Neuronal stem cell (in vitro differentiated cells): Measurements from ENCODE around the gene HDAC3.
A peak's percentile ranks its signal among the peaks of the same experiment; 100 is the strongest.

Experiments
- DNase-seq: peaks from one replicate; pipeline ENCODE4 v3.0.0-alpha.2; 2013; ENCODE audit warnings: low spot score
- H2AFZ ChIP-seq: one replicate; pipeline ENCODE4 v1.6.1; 2013; ENCODE audit warnings: mild to moderate bottlenecking, low read length, inconsistent platforms
- H2AK5ac ChIP-seq: 2 replicates; pipeline ENCODE4 v1.6.1; 2013; ENCODE audit warnings: low read depth, mild to moderate bottlenecking, inconsistent platforms, low read length, moderate library complexity, mixed read lengths
- H2BK120ac ChIP-seq: 2 replicates; pipeline ENCODE4 v1.6.1; 2013; ENCODE audit warnings: low read depth, mild to moderate bottlenecking, inconsistent platforms, low read length, moderate library complexity, mixed read lengths
- H2BK12ac ChIP-seq: one replicate; pipeline ENCODE4 v1.6.1; 2013; ENCODE audit warnings: low read length, inconsistent platforms
- H2BK15ac ChIP-seq: 2 replicates; pipeline ENCODE4 v1.6.1; 2013; ENCODE audit warnings: mild to moderate bottlenecking, low read length, inconsistent platforms, mixed read lengths
- H2BK5ac ChIP-seq: one replicate; pipeline ENCODE4 v1.6.1; 2013; ENCODE audit warnings: inconsistent platforms, mild to moderate bottlenecking, low read length, moderate library complexity
- H3K14ac ChIP-seq: one replicate; pipeline ENCODE4 v1.6.1; 2013; ENCODE audit warnings: low read length, inconsistent platforms
- H3K18ac ChIP-seq: 2 replicates; pipeline ENCODE4 v1.6.1; 2013; ENCODE audit warnings: low read length, inconsistent platforms
- H3K23ac ChIP-seq: 2 replicates; pipeline ENCODE4 v1.6.1; 2013; ENCODE audit warnings: low read depth, mild to moderate bottlenecking, mixed read lengths, low read length, inconsistent platforms; ENCODE audit not compliant: poor library complexity
- H3K27ac ChIP-seq: replicated peaks from 3 replicates; pipeline ENCODE4 v1.5.1; 2013; ENCODE audit warnings: low read length, inconsistent platforms
- H3K27me3 ChIP-seq, 3 experiments: 2 replicates each; pipeline ENCODE4 v1.6.1; 2013; ENCODE audit warnings: low read length in 3 of 3, mild to moderate bottlenecking in 2 of 3, inconsistent platforms in 1 of 3, low read depth in 1 of 3, mixed read lengths in 1 of 3, moderate library complexity in 1 of 3; ENCODE audit not compliant: control insufficient read depth in 3 of 3, insufficient read depth in 3 of 3
- H3K36me3 ChIP-seq, 2 donors: replicated peaks in 1 of 2; 2 replicates each; pipeline ENCODE4 v1.6.1; 2013; ENCODE audit warnings: low read length in 2 of 2; ENCODE audit not compliant: control insufficient read depth in 2 of 2, insufficient read depth in 2 of 2
- H3K4ac ChIP-seq: 2 replicates; pipeline ENCODE4 v1.6.1; 2013; ENCODE audit warnings: inconsistent platforms, mild to moderate bottlenecking, low read length, moderate library complexity
- H3K4me1 ChIP-seq, 2 donors: 1 replicate in 1 of 2; 2 replicates in 1 of 2; pipeline ENCODE4 v1.6.1; 2013; ENCODE audit warnings: low read length in 2 of 2, low read depth in 1 of 2; ENCODE audit not compliant: control insufficient read depth in 2 of 2, insufficient read depth in 1 of 2
- H3K4me2 ChIP-seq: one replicate; pipeline ENCODE4 v1.6.1; 2013; ENCODE audit warnings: mild to moderate bottlenecking, low read length, inconsistent platforms; ENCODE audit not compliant: insufficient read depth, poor library complexity, severe bottlenecking
- H3K4me3 ChIP-seq, 2 donors: 2 replicates each; pipeline ENCODE4 v1.5.1; 2013; ENCODE audit warnings: low read length in 2 of 2, mild to moderate bottlenecking in 2 of 2, inconsistent platforms in 1 of 2, moderate library complexity in 1 of 2
- H3K79me1 ChIP-seq: one replicate; pipeline ENCODE4 v1.6.1; 2013; ENCODE audit warnings: low read depth, mild to moderate bottlenecking, inconsistent platforms, low read length, moderate library complexity
- H3K9ac ChIP-seq: one replicate; pipeline ENCODE4 v1.6.1; 2013; ENCODE audit warnings: mild to moderate bottlenecking, low read depth, low read length, inconsistent platforms; ENCODE audit not compliant: poor library complexity
- H3K9me3 ChIP-seq, 2 donors: replicated peaks in 1 of 2; 2 replicates each; pipeline versions ENCODE3 to v1.6.1; 2013; ENCODE audit warnings: low read length in 2 of 2, mild to moderate bottlenecking in 2 of 2, inconsistent platforms in 1 of 2, low read depth in 1 of 2, mixed read lengths in 1 of 2, moderate library complexity in 1 of 2; ENCODE audit not compliant: control insufficient read depth in 2 of 2, insufficient read depth in 1 of 2
- H4K8ac ChIP-seq: one replicate; pipeline ENCODE4 v1.6.1; 2013; ENCODE audit warnings: low read depth, mild to moderate bottlenecking, inconsistent platforms, low read length, moderate library complexity
- H4K91ac ChIP-seq: one replicate; pipeline ENCODE4 v1.6.1; 2013; ENCODE audit warnings: low read length, low read depth, mild to moderate bottlenecking, inconsistent platforms; ENCODE audit not compliant: poor library complexity
- WGBS, 2 donors: extraction: QIAGEN DNeasy Blood & Tissue Kit; methylation state at CpG; one replicate each; pipeline ENCODE4 v1.1.7; 2013; ENCODE audit warnings: missing lambda C conversion rate in 2 of 2, mixed read lengths in 1 of 2; ENCODE audit not compliant: insufficient read length in 2 of 2, insufficient replicate concordance in 1 of 2; ENCODE audit errors: extremely low coverage in 2 of 2; 5-methylcytosine and 5-hydroxymethylcytosine counted together

Gene HDAC3

GRCh38 chr5:141635646-141636045, 1.0 kb downstream of the HDAC3 start:
- no peak overlapping the region for H3K9ac ChIP-seq
- no peak overlapping the region for H2BK12ac ChIP-seq
- no peak overlapping the region for H2BK5ac ChIP-seq
- DNase-seq: no peak
- H2AK5ac ChIP-seq: no peak overlapping the region
- H4K8ac ChIP-seq: no peak overlapping the region
- H4K91ac ChIP-seq: no peak overlapping the region
- H2BK15ac ChIP-seq: no peak overlapping the region
- no peak overlapping the region for H3K14ac ChIP-seq
- no peak overlapping the region for H3K27ac ChIP-seq
- no peak overlapping the region for H2BK120ac ChIP-seq
- no peak overlapping the region for H2AFZ ChIP-seq
- no peak overlapping the region for H3K4ac ChIP-seq
- no peak overlapping the region for H3K18ac ChIP-seq
- peaks cover 5 to 53% of the 10 kb centered on the region in 2 donors for H3K36me3 ChIP-seq
- H3K23ac ChIP-seq: no peak overlapping the region
- no CpG with 5 or more reads among the region's 7 CpGs for WGBS, 2 donors
- H3K9me3 ChIP-seq: peaks cover 0 to 2% of the 10 kb centered on the region in 2 donors
- H3K4me2 ChIP-seq: no peak overlapping the region
- peak overlapping the region in 1 of 2 donors; percentile 100 for H3K4me3 ChIP-seq
- peaks cover 14 to 16% of the 10 kb centered on the region in 2 donors for H3K4me1 ChIP-seq
- peaks cover 0 to 11% (median 4%) of the 10 kb centered on the region in 3 experiments for H3K27me3 ChIP-seq
- H3K79me1 ChIP-seq: peaks cover 10% of the 10 kb centered on the region

- Histone ChIP-seq H3K4me2 (no peak overlapping the region), H3K9me3 (peaks cover 0 to 2% of the 10 kb centered on the region in 2 donors), H3K27me3 (peaks cover 0 to 11% (median 4%) of the 10 kb centered on the region in 3 experiments), H2AK5ac (no peak overlapping the region), H3K27ac (no peak overlapping the region), H3K4me3 (no peak overlapping the region), H4K91ac (no peak overlapping the region), H3K4me1 (peaks cover 14 to 16% of the 10 kb centered on the region in 2 donors), H2BK120ac (no peak overlapping the region), H2BK5ac (no peak overlapping the region), H3K18ac (no peak overlapping the region), H3K14ac (no peak overlapping the region), H2BK15ac (no peak overlapping the region), H3K79me1 (peaks cover 10% of the 10 kb centered on the region), H3K9ac (no peak overlapping the region), H4K8ac (no peak overlapping the region), H3K4ac (no peak overlapping the region), H2AFZ (no peak overlapping the region), H3K36me3 (peaks cover 6 to 56% of the 10 kb centered on the region in 2 donors), H2BK12ac (no peak overlapping the region), H3K23ac (no peak overlapping the region)
- WGBS, 2 donors: no CpG with 5 or more reads among the region's 6 CpGs
- DNase-seq: no peak
These were observed 1.9 kb downstream of the HDAC3 start for GRCh38 chr5:141634720-141635119.

GRCh38 chr5:141633871-141634561, 2.6 kb downstream of the HDAC3 start:
- Histone ChIP-seq H3K27me3 (peaks cover 0 to 11% (median 4%) of the 10 kb centered on the region in 3 experiments), H3K23ac (no peak overlapping the region), H3K36me3 (peaks cover 11 to 61% of the 10 kb centered on the region in 2 donors), H3K9ac (no peak overlapping the region), H3K18ac (no peak overlapping the region), H4K91ac (no peak overlapping the region), H3K79me1 (peaks cover 10% of the 10 kb centered on the region), H3K9me3 (peaks cover 0 to 2% of the 10 kb centered on the region in 2 donors), H3K27ac (no peak overlapping the region), H4K8ac (no peak overlapping the region), H3K14ac (no peak overlapping the region), H3K4me1 (peaks cover 14 to 16% of the 10 kb centered on the region in 2 donors), H2BK120ac (no peak overlapping the region), H2BK15ac (no peak overlapping the region), H2AFZ (no peak overlapping the region), H2BK12ac (no peak overlapping the region), H2BK5ac (no peak overlapping the region), H3K4me2 (no peak overlapping the region), H3K4ac (no peak overlapping the region), H2AK5ac (no peak overlapping the region), H3K4me3 (no peak overlapping the region)
- 100% methylated on average over 1 of the region's 5 CpGs; no CpG with 5 or more reads in 1 of the 2 donors for WGBS, 2 donors
- no peak for DNase-seq

GRCh38 chr5:141632650-141633049, 4.0 kb downstream of the HDAC3 start:
- Histone ChIP-seq H3K23ac (no peak overlapping the region), H2AK5ac (no peak overlapping the region), H2AFZ (no peak overlapping the region), H2BK120ac (no peak overlapping the region), H2BK5ac (no peak overlapping the region), H3K18ac (no peak overlapping the region), H3K9ac (no peak overlapping the region), H3K79me1 (peaks cover 10% of the 10 kb centered on the region), H3K4me3 (no peak overlapping the region), H3K27me3 (peaks cover 0 to 5% (median 4%) of the 10 kb centered on the region in 3 experiments), H4K8ac (no peak overlapping the region), H4K91ac (no peak overlapping the region), H2BK12ac (no peak overlapping the region), H3K4me2 (no peak overlapping the region), H3K27ac (no peak overlapping the region), H2BK15ac (no peak overlapping the region), H3K14ac (no peak overlapping the region), H3K36me3 (peaks cover 24 to 72% of the 10 kb centered on the region in 2 donors), H3K9me3 (peaks cover 0 to 2% of the 10 kb centered on the region in 2 donors), H3K4me1 (peaks cover 10 to 16% of the 10 kb centered on the region in 2 donors), H3K4ac (no peak overlapping the region)
- WGBS, 2 donors: no CpG with 5 or more reads among the region's 2 CpGs
- no peak for DNase-seq
